BJ (cell line): Measurements from ENCODE around the gene FEV. TPM values are rescaled to one million over a fixed set of nuclear protein-coding genes. Genes with fewer than 3 reads are reported as not detected.

ENCODE experiments used
- CTCF ChIA-PET: fragments of 350-600 bp; formaldehyde crosslinking; extraction: SDS; loops from one replicate; lab custom pipeline; 2021; ENCODE audit warnings: antibody characterized with exemption, inconsistent platforms; lab: Yijun Ruan, JAX
- POLR2A ChIA-PET: fragments of 300-600 bp; sonication (Branson Sonifier 250); formaldehyde crosslinking; extraction: SDS; loops from one replicate; lab custom pipeline; 2021; ENCODE audit warnings: antibody characterized with exemption; lab: Charles Lee
- DNase-seq: peaks from one replicate; pipeline ENCODE4 v3.0.0-alpha.2; 2011; ENCODE audit warnings: low read depth
- H3K27me3 ChIP-seq: 2 replicates; pipeline ENCODE4 v1.6.0; 2011; ENCODE audit warnings: low read length; ENCODE audit not compliant: control insufficient read depth, insufficient read depth
- H3K36me3 ChIP-seq: 2 replicates; pipeline ENCODE4 v1.5.1; 2011; ENCODE audit warnings: low read length; ENCODE audit not compliant: control insufficient read depth, insufficient read depth
- H3K4me3 ChIP-seq: 2 replicates; pipeline ENCODE4 v1.5.1; 2011; ENCODE audit warnings: low read depth, mild to moderate bottlenecking, control low read depth, low read length
- polyA plus RNA-seq: library from polyadenylated mRNA; depleted of rRNA; stranded (reverse); fragments of >200 nt; gene quantifications from 2 replicates; pipeline ENCODE4 v1.2.3, GENCODE V29; 2011
- TF ChIP-seq, protein P1 (sequence below): IDR thresholded peaks from 2 replicates; pipeline ENCODE4 v1.5.1; 2011; ENCODE audit warnings: low read depth, mild to moderate bottlenecking, control low read depth, inconsistent platforms, low read length, moderate library complexity; ENCODE audit not compliant: insufficient read depth

The FEV gene
- polyA plus RNA-seq, 1 experiment, result not detected

DNA sequence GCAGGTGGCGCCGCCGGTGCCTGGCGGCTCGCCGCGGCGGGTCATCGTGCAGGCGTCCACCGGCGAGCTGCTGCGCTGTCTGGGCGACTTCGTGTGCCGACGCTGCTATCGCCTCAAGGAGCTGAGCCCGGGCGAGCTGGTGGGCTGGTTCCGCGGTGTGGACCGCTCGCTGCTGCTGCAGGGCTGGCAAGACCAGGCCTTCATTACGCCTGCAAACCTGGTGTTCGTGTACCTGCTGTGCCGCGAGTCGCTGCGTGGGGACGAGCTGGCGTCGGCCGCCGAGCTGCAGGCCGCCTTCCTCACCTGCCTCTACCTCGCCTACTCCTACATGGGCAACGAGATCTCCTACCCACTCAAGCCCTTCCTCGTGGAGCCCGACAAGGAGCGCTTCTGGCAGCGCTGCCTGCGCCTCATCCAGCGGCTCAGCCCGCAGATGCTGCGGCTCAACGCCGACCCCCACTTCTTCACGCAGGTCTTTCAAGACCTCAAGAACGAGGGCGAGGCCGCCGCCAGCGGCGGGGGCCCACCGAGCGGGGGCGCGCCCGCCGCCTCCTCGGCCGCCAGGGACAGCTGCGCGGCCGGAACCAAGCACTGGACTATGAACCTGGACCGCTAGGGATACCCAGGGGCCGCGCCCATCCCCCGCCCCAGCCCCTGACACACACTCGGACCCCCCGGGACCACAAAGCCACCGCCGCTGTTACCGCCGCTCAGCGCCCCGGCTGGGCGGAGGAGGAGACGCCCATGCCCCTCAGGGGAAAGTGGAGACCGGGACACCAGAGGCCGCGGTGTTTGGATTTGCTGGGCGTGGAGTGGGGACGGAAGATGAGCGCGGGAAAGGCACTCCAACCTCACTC is 24.4 kb downstream of the FEV start:
- TF ChIP-seq, protein P1, sequence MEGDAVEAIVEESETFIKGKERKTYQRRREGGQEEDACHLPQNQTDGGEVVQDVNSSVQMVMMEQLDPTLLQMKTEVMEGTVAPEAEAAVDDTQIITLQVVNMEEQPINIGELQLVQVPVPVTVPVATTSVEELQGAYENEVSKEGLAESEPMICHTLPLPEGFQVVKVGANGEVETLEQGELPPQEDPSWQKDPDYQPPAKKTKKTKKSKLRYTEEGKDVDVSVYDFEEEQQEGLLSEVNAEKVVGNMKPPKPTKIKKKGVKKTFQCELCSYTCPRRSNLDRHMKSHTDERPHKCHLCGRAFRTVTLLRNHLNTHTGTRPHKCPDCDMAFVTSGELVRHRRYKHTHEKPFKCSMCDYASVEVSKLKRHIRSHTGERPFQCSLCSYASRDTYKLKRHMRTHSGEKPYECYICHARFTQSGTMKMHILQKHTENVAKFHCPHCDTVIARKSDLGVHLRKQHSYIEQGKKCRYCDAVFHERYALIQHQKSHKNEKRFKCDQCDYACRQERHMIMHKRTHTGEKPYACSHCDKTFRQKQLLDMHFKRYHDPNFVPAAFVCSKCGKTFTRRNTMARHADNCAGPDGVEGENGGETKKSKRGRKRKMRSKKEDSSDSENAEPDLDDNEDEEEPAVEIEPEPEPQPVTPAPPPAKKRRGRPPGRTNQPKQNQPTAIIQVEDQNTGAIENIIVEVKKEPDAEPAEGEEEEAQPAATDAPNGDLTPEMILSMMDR, result no peak
- H3K4me3 ChIP-seq, result no peak overlapping the region
- H3K27me3 ChIP-seq, result peaks cover 40% of the 10 kb centered on the region
- no peaks in the 10 kb centered on the region for H3K36me3 ChIP-seq
- POLR2A ChIA-PET, result no interaction called here
- CTCF ChIA-PET, result interaction anchor here (0.6 to 1.1 kb wide), 2 partner anchors 20 to 36 kb away, joined by 3 to 5 read pairs; no protein-coding TSS in a partner anchor
- no peak for DNase-seq

DNA sequence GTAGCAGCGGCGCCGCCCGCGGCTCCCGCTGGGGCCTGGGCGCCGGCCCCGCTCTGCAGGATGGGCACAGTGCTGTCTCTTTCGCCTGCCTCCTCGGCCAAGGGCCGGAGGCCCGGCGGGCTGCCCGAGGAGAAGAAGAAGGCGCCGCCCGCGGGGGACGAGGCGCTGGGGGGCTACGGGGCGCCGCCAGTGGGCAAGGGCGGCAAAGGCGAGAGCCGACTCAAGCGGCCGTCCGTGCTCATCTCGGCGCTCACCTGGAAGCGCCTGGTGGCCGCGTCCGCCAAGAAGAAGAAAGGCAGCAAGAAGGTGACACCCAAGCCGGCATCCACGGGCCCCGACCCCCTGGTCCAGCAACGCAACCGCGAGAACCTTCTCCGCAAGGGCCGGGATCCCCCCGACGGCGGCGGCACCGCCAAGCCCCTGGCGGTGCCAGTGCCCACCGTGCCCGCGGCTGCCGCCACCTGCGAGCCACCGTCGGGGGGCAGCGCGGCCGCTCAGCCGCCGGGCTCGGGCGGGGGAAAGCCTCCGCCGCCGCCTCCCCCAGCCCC is 25.1 kb downstream of the FEV start:
- DNase-seq, result no peak
- H3K4me3 ChIP-seq, result peak overlapping the region; percentile 40
- CTCF ChIA-PET, result interaction anchor here (0.6 to 1.1 kb wide), 4 partner anchors 18 to 36 kb away, joined by 3 to 5 read pairs (median 4); no protein-coding TSS in a partner anchor
- H3K36me3 ChIP-seq, result no peaks in the 10 kb centered on the region
- peaks cover 45% of the 10 kb centered on the region for H3K27me3 ChIP-seq
- POLR2A ChIA-PET, result no interaction called here
- TF ChIP-seq, protein P1, result no peak

DNA sequence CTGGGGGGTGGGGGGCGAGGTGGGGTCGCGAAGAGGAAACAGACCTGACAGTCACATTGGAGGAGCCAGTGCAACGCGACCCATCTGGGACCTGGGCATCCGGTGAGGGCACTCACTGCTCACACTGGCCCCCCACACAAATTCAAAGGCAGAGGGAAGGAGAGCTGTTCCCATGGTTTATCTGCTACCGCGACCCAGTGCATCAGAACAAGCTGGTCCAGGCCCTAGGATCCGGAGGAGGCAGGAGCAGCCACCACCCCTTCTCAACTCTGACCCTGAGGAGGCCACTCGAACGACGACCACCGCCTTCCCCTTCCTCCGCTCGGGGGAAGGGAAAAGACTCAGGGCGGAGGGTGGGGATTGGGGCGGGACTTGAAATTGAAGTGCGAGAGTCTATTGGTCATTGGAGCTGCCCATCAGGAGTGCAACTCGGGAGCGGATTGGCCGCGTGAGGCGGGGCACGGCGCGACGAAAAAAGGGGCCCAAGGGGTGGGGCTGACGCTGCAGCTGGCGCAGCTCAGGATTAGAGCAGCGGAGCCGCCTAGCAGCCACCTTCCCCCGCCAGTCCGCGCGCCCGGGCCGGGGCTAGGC is 25.7 kb downstream of the FEV start, which contains the start of gene CDK5R2:
TSS of gene CDK5R2 (plus strand) at position 526 of the 591 bp plus-strand sequence. CDS start 155 bp downstream, outside the sequence.
- TF ChIP-seq, protein P1, result no peak
- DNase-seq, result no peak
- ChIA-PET POLR2A (no interaction called here), CTCF (interaction anchor here (0.7 to 0.9 kb wide), 2 partner anchors 18 to 21 kb away, joined by 3 to 4 read pairs; no protein-coding TSS in a partner anchor)
- Histone ChIP-seq H3K27me3 (peaks cover 47% of the 10 kb centered on the region), H3K4me3 (peak within 1 kb of the TSS; percentile 40), H3K36me3 (no peaks in the 10 kb centered on the region)

DNA sequence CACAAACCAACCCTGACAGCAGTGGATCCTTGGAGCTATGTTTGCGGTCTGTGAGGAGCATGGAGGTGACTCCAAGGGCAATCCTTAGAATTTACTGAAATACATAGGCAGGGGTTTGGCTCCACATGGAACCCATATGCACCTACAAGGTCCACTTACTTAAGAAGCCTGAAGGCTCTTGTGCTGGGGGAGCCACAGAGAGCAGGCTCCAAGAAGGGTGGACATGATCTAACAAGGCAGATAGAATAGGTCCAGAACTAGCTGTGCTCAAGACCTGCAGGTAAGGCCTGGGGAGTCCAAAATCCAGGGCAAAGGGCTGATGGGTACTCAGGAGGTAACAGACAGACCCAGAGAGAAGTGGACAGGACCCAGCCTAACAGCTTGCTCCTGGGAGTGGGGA is 26.7 kb downstream of the FEV start:
- ChIA-PET POLR2A (no interaction called here), CTCF (interaction anchor here (0.7 to 1.4 kb wide), 2 partner anchors 38 to 82 kb away, joined by 3 to 5 read pairs; no protein-coding TSS in a partner anchor)
- no peaks in the 10 kb centered on the region for H3K36me3 ChIP-seq
- H3K27me3 ChIP-seq, result peaks cover 47% of the 10 kb centered on the region
- DNase-seq, result no peak
- H3K4me3 ChIP-seq, result no peak overlapping the region
- TF ChIP-seq, protein P1, result no peak
